B cell (primary cell): ENCODE data around the gene CORO1C. TPM values are rescaled to one million over a fixed set of nuclear protein-coding genes. Genes with fewer than 3 reads are reported as not detected.

ENCODE experiments used
- ATAC-seq: fragments of 200-7000 bp; cut with Tn5 transposase; one replicate; pipeline ENCODE4 v1.10.0; 2021; ENCODE audit warnings: low read depth, mild to moderate bottlenecking, moderate number of reproducible peaks, moderate library complexity
- CTCF ChIA-PET: fragments of 350-600 bp; sonication (Branson Sonifier 250); formaldehyde crosslinking; loops from one replicate; lab custom pipeline; 2021; ENCODE audit warnings: antibody characterized with exemption, inconsistent platforms; lab: Charles Lee
- POLR2A ChIA-PET: fragments of 350-600 bp; sonication (Branson Sonifier 250); formaldehyde crosslinking; loops from one replicate; lab custom pipeline; 2021; ENCODE audit warnings: antibody characterized with exemption; lab: Charles Lee
- DNase-seq: peaks from one replicate; pipeline ENCODE4 v3.0.0; 2013
- H2AFZ ChIP-seq: 2 replicates; pipeline ENCODE4 v1.6.1; 2012; ENCODE audit warnings: mild to moderate bottlenecking, low read depth, low read length; ENCODE audit not compliant: insufficient read depth, poor library complexity, severe bottlenecking
- H3K27ac ChIP-seq, 2 donors: 1 replicate in 1 of 2; 2 replicates in 1 of 2; pipeline ENCODE4 v1.5.1; 2012 to 2013; ENCODE audit warnings: low read length in 2 of 2, mild to moderate bottlenecking in 2 of 2, moderate library complexity in 1 of 2
- H3K27me3 ChIP-seq, 4 experiments: fragments of 200-600 bp in 1 of 4; sonication (generic) in 1 of 4; replicated peaks in 1 of 4; 1 replicate in 2 of 4; 2 replicates in 2 of 4; pipeline versions ENCODE4 v1.6.1 to v1.7.0; 2013 to 2016; ENCODE audit warnings: low read length in 3 of 4, mild to moderate bottlenecking in 2 of 4, mixed read lengths in 1 of 4, moderate library complexity in 1 of 4; ENCODE audit not compliant: insufficient read depth in 4 of 4, control insufficient read depth in 3 of 4; ENCODE audit errors: control extremely low read depth in 1 of 4
- H3K36me3 ChIP-seq, 2 experiments: replicated peaks in 1 of 2; 1 replicate in 1 of 2; 2 replicates in 1 of 2; pipeline versions ENCODE4 v1.6.1 to v1.7.1; 2013; ENCODE audit warnings: low read length in 1 of 2; ENCODE audit not compliant: insufficient read depth in 2 of 2, control insufficient read depth in 1 of 2; ENCODE audit errors: control extremely low read depth in 1 of 2, extremely low read depth in 1 of 2
- H3K4me1 ChIP-seq, 2 donors: fragments of 200-600 bp in 1 of 2; sonication (generic) in 1 of 2; 1 replicate in 1 of 2; 2 replicates in 1 of 2; pipeline versions ENCODE4 v1.5.1 to v1.6.1; 2013 to 2017; ENCODE audit warnings: low read length in 2 of 2; ENCODE audit not compliant: control insufficient read depth in 2 of 2, insufficient read depth in 2 of 2
- H3K4me2 ChIP-seq: replicated peaks from 2 replicates; pipeline ENCODE3; 2012; ENCODE audit warnings: mild to moderate bottlenecking, low read depth, low read length; ENCODE audit not compliant: poor library complexity, severe bottlenecking
- H3K4me3 ChIP-seq, 5 experiments: fragments of 200-600 bp in 1 of 5; sonication (generic) in 1 of 5; 1 replicate in 3 of 5; 2 replicates in 2 of 5; pipeline versions ENCODE4 v1.5.1 to v1.7.0; 2011 to 2016; ENCODE audit warnings: low read length in 4 of 5, mild to moderate bottlenecking in 4 of 5, low read depth in 2 of 5, control low read depth in 1 of 5, moderate library complexity in 1 of 5; ENCODE audit not compliant: insufficient read depth in 1 of 5; ENCODE audit errors: control extremely low read depth in 1 of 5, extremely low read depth in 1 of 5
- H3K79me2 ChIP-seq: fragments of 200-600 bp; sonication (generic); one replicate; pipeline ENCODE4 v1.6.0; 2016; ENCODE audit warnings: low read length; ENCODE audit not compliant: control insufficient read depth, insufficient read depth
- H3K9ac ChIP-seq: fragments of 200-600 bp; sonication (generic); 2 replicates; pipeline ENCODE4 v1.6.1; 2017; ENCODE audit warnings: mild to moderate bottlenecking, low read length, moderate library complexity
- H3K9me3 ChIP-seq, 3 donors: one replicate each; pipeline versions ENCODE4 v1.6.1 to v1.7.1; 2013; ENCODE audit warnings: low read length in 2 of 3; ENCODE audit not compliant: control insufficient read depth in 2 of 3, insufficient read depth in 1 of 3; ENCODE audit errors: control extremely low read depth in 1 of 3
- H4K20me1 ChIP-seq: 2 replicates; pipeline ENCODE4 v1.6.0; 2012; ENCODE audit warnings: mild to moderate bottlenecking, low read length; ENCODE audit not compliant: insufficient read depth, control insufficient read depth, poor library complexity, severe bottlenecking
- H3K27ac Mint-ChIP-seq: one replicate; pipeline ENCODE4 v1.8.0; 2021; ENCODE audit warnings: mixed read lengths
- H3K27me3 Mint-ChIP-seq: one replicate; pipeline ENCODE4 v1.8.0; 2021; ENCODE audit warnings: mixed read lengths
- H3K4me1 Mint-ChIP-seq: one replicate; pipeline ENCODE4 v1.8.0; 2021; ENCODE audit warnings: mixed read lengths
- H3K4me3 Mint-ChIP-seq: one replicate; pipeline ENCODE4 v1.8.0; 2021; ENCODE audit warnings: mixed read lengths
- H3K9me3 Mint-ChIP-seq: one replicate; pipeline ENCODE4 v1.8.0; 2022; ENCODE audit warnings: mixed read lengths; ENCODE audit not compliant: insufficient read depth
- CTCF ChIP-seq: fragments of 200-600 bp; IDR thresholded peaks from one replicate; pipeline ENCODE4 v1.8.0; 2022; ENCODE audit warnings: antibody characterized with exemption, mild to moderate bottlenecking
- EZH2 ChIP-seq: IDR thresholded peaks from 2 replicates; pipeline ENCODE4 v1.6.1; 2012; ENCODE audit warnings: borderline replicate concordance, low read depth, mild to moderate bottlenecking, moderate library complexity, low read length; ENCODE audit not compliant: insufficient read depth, poor library complexity, severe bottlenecking
- WGBS: methylation state at CpG from one replicate; pipeline ENCODE4 v1.1.5; 2013; ENCODE audit warnings: missing lambda C conversion rate; ENCODE audit not compliant: insufficient coverage; 5-methylcytosine and 5-hydroxymethylcytosine counted together
- intact Hi-C: fragments of 100-400 bp; cut with micrococcal nuclease; formaldehyde crosslinking; loops from one replicate; pipeline ENCODE4 v1.10.0; 2022
- polyA plus RNA-seq: library from polyadenylated mRNA; depleted of rRNA; stranded (reverse); fragments of >200 nt; gene quantifications from 2 replicates; pipeline ENCODE4 v1.2.3, GENCODE V29; 2012
- total RNA-seq, 2 donors: library from RNA; stranded (reverse); fragments of 120-200 nt in 1 of 2; gene quantifications; 1 replicate in 1 of 2; 2 replicates in 1 of 2; pipeline versions ENCODE4 v1.2.3 to v1.2.4, GENCODE V29; 2013 to 2022

CORO1C gene
- total and polyA plus RNA-seq, 2 donors (not counting 1 experiment from before 2014, with no cell fraction given), result 19.2 to 68.0 TPM

- Histone ChIP-seq H3K27ac (no peak overlapping the region), H3K36me3 (no peaks in the 10 kb centered on the region), H2AFZ (no peak overlapping the region), H3K4me2 (no peak overlapping the region), H3K9me3 (peaks cover 0 to 2% (median 2%) of the 10 kb centered on the region in 3 donors), H3K9ac (no peak overlapping the region), H3K4me1 (no peaks in the 10 kb centered on the region), H3K27me3 (no peaks in the 10 kb centered on the region), H3K79me2 (no peaks in the 10 kb centered on the region), H4K20me1 (no peaks in the 10 kb centered on the region), H3K4me3 (no peak overlapping the region)
- TF ChIP-seq CTCF, result no peak
- TF ChIP-seq EZH2, result no peak
- ATAC-seq (no peak), DNase-seq (no peak)
- H3K27ac Mint-ChIP-seq, result no peak overlapping the region
- H3K4me3 Mint-ChIP-seq, result no peak overlapping the region
- POLR2A ChIA-PET, result no interaction called here
- CTCF ChIA-PET, result no interaction called here
- no peaks in the 10 kb centered on the region for H3K9me3 Mint-ChIP-seq
- intact Hi-C loops, result no loop called here
- H3K4me1 Mint-ChIP-seq, result no peaks in the 10 kb centered on the region
- H3K27me3 Mint-ChIP-seq, result no peaks in the 10 kb centered on the region
- 81% methylated on average over 3 of the region's 4 CpGs for WGBS
These were observed 19.2 kb upstream of the CORO1C start for GRCh38 chr12:108750526-108750925.

- H3K4me3 Mint-ChIP-seq, result no peak overlapping the region
- ATAC-seq (no peak), DNase-seq (no peak)
- Histone ChIP-seq H3K4me3 (no peak overlapping the region), H3K4me1 (no peaks in the 10 kb centered on the region), H2AFZ (no peak overlapping the region), H3K9me3 (peaks cover 0 to 3% (median 2%) of the 10 kb centered on the region in 3 donors), H3K36me3 (no peaks in the 10 kb centered on the region), H3K9ac (no peak overlapping the region), H3K4me2 (no peak overlapping the region), H3K27ac (no peak overlapping the region), H3K27me3 (no peaks in the 10 kb centered on the region), H4K20me1 (no peaks in the 10 kb centered on the region), H3K79me2 (no peaks in the 10 kb centered on the region)
- no peak overlapping the region for H3K27ac Mint-ChIP-seq
- TF ChIP-seq CTCF, result no peak
- TF ChIP-seq EZH2, result no peak
- H3K4me1 Mint-ChIP-seq, result no peaks in the 10 kb centered on the region
- ChIA-PET CTCF (interaction anchor here (1.2 kb wide), 1 partner anchor 79 kb away, joined by 3 read pairs; no protein-coding TSS in a partner anchor), POLR2A (no interaction called here)
- intact Hi-C loops, result no loop called here
- H3K9me3 Mint-ChIP-seq, result no peaks in the 10 kb centered on the region
- H3K27me3 Mint-ChIP-seq, result peaks cover 5% of the 10 kb centered on the region
- WGBS, result no CpG with 5 or more reads among the region's 3 CpGs
These were observed 16.2 kb upstream of the CORO1C start for GRCh38 chr12:108747563-108747962.
